Mesenchymal stem cell (in vitro differentiated cells and primary cell): ENCODE results near the gene TRIP13.
A peak's percentile ranks its signal among the peaks of the same experiment; 100 is the strongest.
"Not testable (repeated sequence)": the region's sequence is repeated elsewhere in the genome, so short reads cannot be mapped to it uniquely, and the experiment has no call there.

Experiments
- DNase-seq: peaks from one replicate; pipeline ENCODE4 v3.0.0-alpha.2; 2013
- H2AFZ ChIP-seq: one replicate; pipeline ENCODE4 v1.6.1; 2013; ENCODE audit warnings: low read depth, mild to moderate bottlenecking, control low read depth, inconsistent platforms, low read length, moderate library complexity
- H2AK5ac ChIP-seq: 2 replicates; pipeline ENCODE4 v1.6.1; 2013; ENCODE audit warnings: low read length, moderate library complexity, mild to moderate bottlenecking, inconsistent platforms; ENCODE audit not compliant: severe bottlenecking
- H2BK120ac ChIP-seq: one replicate; pipeline ENCODE4 v1.6.1; 2013; ENCODE audit warnings: low read depth, mild to moderate bottlenecking, inconsistent platforms, low read length, moderate library complexity
- H2BK12ac ChIP-seq, 2 experiments: one replicate each; pipeline ENCODE4 v1.6.1; 2013; ENCODE audit warnings: inconsistent platforms in 2 of 2, low read length in 2 of 2, mild to moderate bottlenecking in 2 of 2, moderate library complexity in 2 of 2, control low read depth in 1 of 2
- H2BK15ac ChIP-seq: one replicate; pipeline ENCODE4 v1.6.1; 2013; ENCODE audit warnings: mild to moderate bottlenecking, low read depth, inconsistent platforms; ENCODE audit not compliant: poor library complexity, severe bottlenecking
- H2BK5ac ChIP-seq: 2 replicates; pipeline ENCODE4 v1.6.1; 2013; ENCODE audit warnings: low read depth, mild to moderate bottlenecking, low read length, control low read depth, inconsistent platforms; ENCODE audit not compliant: poor library complexity, severe bottlenecking
- H3K14ac ChIP-seq, 2 experiments: one replicate each; pipeline ENCODE4 v1.6.1; 2013; ENCODE audit warnings: inconsistent platforms in 2 of 2, low read length in 2 of 2, control low read depth in 1 of 2, mild to moderate bottlenecking in 1 of 2, moderate library complexity in 1 of 2
- H3K18ac ChIP-seq, 2 experiments: one replicate each; pipeline ENCODE4 v1.6.1; 2013; ENCODE audit warnings: inconsistent platforms in 2 of 2, low read length in 2 of 2, control low read depth in 1 of 2, low read depth in 1 of 2, mild to moderate bottlenecking in 1 of 2
- H3K23ac ChIP-seq, 2 experiments: one replicate each; pipeline ENCODE4 v1.6.1; 2013; ENCODE audit warnings: inconsistent platforms in 2 of 2, low read length in 2 of 2, mild to moderate bottlenecking in 2 of 2, moderate library complexity in 2 of 2, control low read depth in 1 of 2
- H3K27ac ChIP-seq: 2 replicates; pipeline ENCODE4 v1.5.1; 2013; ENCODE audit warnings: mild to moderate bottlenecking, moderate library complexity, low read length, control low read depth, inconsistent platforms; ENCODE audit not compliant: poor library complexity, severe bottlenecking
- H3K27me3 ChIP-seq, 2 experiments: 2 replicates each; pipeline versions ENCODE4 v1.6.1 to v1.7.0; 2013; ENCODE audit warnings: low read length in 2 of 2, mild to moderate bottlenecking in 2 of 2, moderate library complexity in 2 of 2, control low read depth in 1 of 2, inconsistent platforms in 1 of 2; ENCODE audit not compliant: control insufficient read depth in 1 of 2, insufficient read depth in 1 of 2
- H3K36me3 ChIP-seq, 2 experiments: 2 replicates each; pipeline versions ENCODE4 v1.6.1 to v1.7.0; 2013; ENCODE audit warnings: low read length in 2 of 2, control low read depth in 1 of 2, inconsistent platforms in 1 of 2, low read depth in 1 of 2, mild to moderate bottlenecking in 1 of 2; ENCODE audit not compliant: insufficient read depth in 2 of 2, control insufficient read depth in 1 of 2
- H3K4ac ChIP-seq, 2 experiments: one replicate each; pipeline ENCODE4 v1.6.1; 2013; ENCODE audit warnings: inconsistent platforms in 2 of 2, low read length in 2 of 2, mild to moderate bottlenecking in 2 of 2, moderate library complexity in 2 of 2, control low read depth in 1 of 2, low read depth in 1 of 2
- H3K4me1 ChIP-seq: 2 replicates; pipeline ENCODE4 v1.6.1; 2013; ENCODE audit warnings: low read depth, low read length, control low read depth; ENCODE audit not compliant: control insufficient read depth, insufficient read depth
- H3K4me2 ChIP-seq: 2 replicates; pipeline ENCODE4 v1.6.1; 2013; ENCODE audit warnings: low read length, mild to moderate bottlenecking, inconsistent platforms; ENCODE audit not compliant: poor library complexity, severe bottlenecking
- H3K4me3 ChIP-seq, 2 experiments: 2 replicates each; pipeline versions ENCODE4 v1.5.1 to v1.7.0; 2013; ENCODE audit warnings: low read length in 2 of 2, mild to moderate bottlenecking in 2 of 2, control low read depth in 1 of 2, low read depth in 1 of 2; ENCODE audit not compliant: insufficient read depth in 1 of 2
- H3K79me1 ChIP-seq: replicated peaks from 2 replicates; pipeline ENCODE4 v1.6.1; 2013; ENCODE audit warnings: mild to moderate bottlenecking, control low read depth, low read length, inconsistent platforms; ENCODE audit not compliant: poor library complexity, severe bottlenecking
- H3K9ac ChIP-seq: 2 replicates; pipeline ENCODE4 v1.7.0; 2013; ENCODE audit warnings: mild to moderate bottlenecking, low read length, moderate library complexity
- H3K9me3 ChIP-seq: 2 replicates; pipeline ENCODE4 v1.7.0; 2013; ENCODE audit warnings: mild to moderate bottlenecking, low read length; ENCODE audit not compliant: control insufficient read depth
- H4K8ac ChIP-seq: one replicate; pipeline ENCODE4 v1.6.1; 2013; ENCODE audit warnings: inconsistent platforms, mild to moderate bottlenecking, low read length, moderate library complexity
- H4K91ac ChIP-seq: one replicate; pipeline ENCODE4 v1.6.1; 2013; ENCODE audit warnings: mild to moderate bottlenecking, low read length, inconsistent platforms
- WGBS: methylation state at CpG from one replicate; pipeline ENCODE4 v1.1.7; 2013; ENCODE audit warnings: mixed read lengths; 5-methylcytosine and 5-hydroxymethylcytosine counted together

TRIP13 gene

DNA sequence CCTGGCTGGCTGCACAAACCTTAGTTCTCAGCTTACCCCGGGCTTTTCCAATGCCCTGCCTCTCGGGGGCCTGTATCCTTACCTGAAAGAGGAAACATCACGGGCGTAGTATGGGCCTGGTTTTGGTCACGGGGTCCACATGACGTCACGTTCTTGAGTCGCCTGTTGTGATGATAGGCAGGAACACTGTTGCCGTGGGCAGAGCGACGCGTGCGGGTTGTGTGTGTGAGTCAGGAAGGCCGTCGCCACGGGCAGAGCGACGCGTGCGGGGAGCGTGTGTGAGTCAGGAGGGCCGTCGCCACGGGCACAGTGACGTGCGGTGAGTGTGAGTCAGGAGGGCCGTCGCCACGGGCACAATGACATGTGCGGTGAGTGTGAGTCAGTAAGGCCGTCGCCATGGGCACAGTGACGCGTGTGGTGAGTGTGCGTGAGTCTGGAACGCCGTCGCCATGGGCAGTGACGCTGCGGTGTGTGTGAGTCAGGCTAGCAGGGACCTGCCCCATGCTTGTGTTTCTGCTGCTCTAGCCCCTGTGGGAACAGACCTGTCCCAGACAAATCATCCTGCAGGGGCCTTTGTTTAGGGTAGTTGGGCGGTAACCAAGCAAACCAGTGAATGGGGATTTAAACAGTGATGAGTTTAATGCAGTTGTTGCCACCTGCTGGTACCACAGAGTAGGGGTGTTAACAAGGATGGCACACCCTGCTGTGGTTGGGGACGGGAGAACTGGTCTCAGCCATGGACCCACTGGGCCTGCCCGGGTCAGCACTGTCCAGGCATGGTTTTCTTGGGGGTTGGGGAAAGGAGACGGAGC lies 19.8 kb downstream of the TRIP13 start:
- Histone ChIP-seq H2BK5ac (no peak overlapping the region), H3K18ac (peak overlapping the region in 1 of 2 experiments; percentile 54), H3K4ac (no peak overlapping the region), H2BK12ac (peak overlapping the region in 1 of 2 experiments; percentile 65), H3K4me2 (peak overlapping the region; percentile 48), H3K23ac (no peak overlapping the region), H3K27me3 (no peaks in the 10 kb centered on the region), H4K8ac (peak overlapping the region; percentile 2), H2BK15ac (no peak overlapping the region), H2BK120ac (no peak overlapping the region), H3K79me1 (peaks cover 3% of the 10 kb centered on the region), H3K36me3 (peaks cover 33 to 42% of the 10 kb centered on the region in 2 experiments), H2AK5ac (no peak overlapping the region), H4K91ac (no peak overlapping the region), H3K9ac (no peak overlapping the region), H3K9me3 (no peaks in the 10 kb centered on the region), H3K14ac (peak overlapping the region in 1 of 2 experiments; percentile 82), H3K4me3 (peak overlapping the region in 1 of 2 experiments; percentile 43), H2AFZ (peak overlapping the region; percentile 6), H3K4me1 (peaks cover 13% of the 10 kb centered on the region), H3K27ac (no peak overlapping the region)
- 73% methylated on average over 44 of the region's 44 CpGs for WGBS
- peak; percentile 97 for DNase-seq

DNA sequence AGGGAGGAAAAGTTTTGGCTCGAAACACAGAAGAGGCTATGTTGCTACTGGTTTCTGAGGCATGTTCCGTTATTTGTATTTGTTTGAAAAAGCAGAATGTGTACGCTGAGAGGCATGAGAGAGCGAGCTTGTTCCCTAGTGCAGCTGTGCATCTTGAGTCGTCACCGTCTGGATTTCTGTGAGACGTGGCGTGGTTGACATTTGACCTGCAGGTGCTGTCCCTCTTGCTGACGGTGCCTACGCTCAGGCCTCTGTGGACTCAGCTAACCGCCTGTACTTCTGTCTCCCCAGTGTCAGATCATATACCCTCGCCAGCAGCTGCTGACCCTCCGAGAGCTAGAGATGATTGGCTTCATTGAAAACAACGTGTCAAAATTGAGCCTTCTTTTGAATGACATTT lies 21.5 kb downstream of the TRIP13 start:
- Histone ChIP-seq H3K9me3 (no peaks in the 10 kb centered on the region), H2BK5ac (no peak overlapping the region), H2AK5ac (no peak overlapping the region), H4K91ac (no peak overlapping the region), H2BK12ac (no peak overlapping the region), H3K18ac (no peak overlapping the region), H3K4me2 (no peak overlapping the region), H3K4me3 (no peak overlapping the region), H3K27ac (no peak overlapping the region), H3K27me3 (no peaks in the 10 kb centered on the region), H3K79me1 (peaks cover 3% of the 10 kb centered on the region), H2AFZ (no peak overlapping the region), H4K8ac (no peak overlapping the region), H3K4me1 (peaks cover 15% of the 10 kb centered on the region), H3K23ac (no peak overlapping the region), H2BK15ac (no peak overlapping the region), H3K4ac (no peak overlapping the region), H3K14ac (no peak overlapping the region), H3K9ac (no peak overlapping the region), H2BK120ac (no peak overlapping the region), H3K36me3 (peaks cover 25 to 31% of the 10 kb centered on the region in 2 experiments)
- no peak for DNase-seq
- WGBS, result 92% methylated on average over 14 of the region's 14 CpGs

DNA sequence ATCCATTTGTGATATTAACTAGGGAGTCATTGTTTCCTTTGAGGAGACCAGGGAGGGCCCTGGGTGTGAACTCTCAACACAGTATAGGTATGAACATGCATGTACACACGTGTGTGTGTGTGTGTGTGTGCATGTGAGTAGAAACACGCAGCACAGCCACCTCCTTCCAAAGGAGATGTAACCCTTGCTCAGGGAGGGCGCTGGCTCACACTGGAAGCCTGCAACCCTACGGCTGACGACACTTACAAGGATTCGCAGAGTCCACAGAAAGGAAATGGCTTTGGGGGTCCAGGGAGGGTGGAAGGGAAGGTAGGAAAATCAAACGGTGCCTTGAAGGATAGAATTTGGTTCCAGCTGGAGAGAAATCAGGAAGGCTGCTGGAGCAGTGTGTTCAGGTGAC lies 21.9 kb downstream of the TRIP13 start:
- no peak overlapping the region for H2AFZ ChIP-seq
- no peak overlapping the region for H2AK5ac ChIP-seq
- H3K4me2 ChIP-seq, result no peak overlapping the region
- no peak overlapping the region for H3K4me3 ChIP-seq
- H2BK15ac ChIP-seq, result no peak overlapping the region
- H3K9me3 ChIP-seq, result no peaks in the 10 kb centered on the region
- no peaks in the 10 kb centered on the region for H3K27me3 ChIP-seq
- no peak overlapping the region for H2BK5ac ChIP-seq
- no peak overlapping the region for H3K27ac ChIP-seq
- H2BK12ac ChIP-seq, result no peak overlapping the region
- peaks cover 23 to 28% of the 10 kb centered on the region in 2 experiments for H3K36me3 ChIP-seq
- no peak for DNase-seq
- no peak overlapping the region for H3K18ac ChIP-seq
- no peak overlapping the region for H3K4ac ChIP-seq
- H3K9ac ChIP-seq, result no peak overlapping the region
- no peak overlapping the region for H3K23ac ChIP-seq
- H2BK120ac ChIP-seq, result no peak overlapping the region
- H3K4me1 ChIP-seq, result peaks cover 16% of the 10 kb centered on the region
- H4K8ac ChIP-seq, result no peak overlapping the region
- no peak overlapping the region for H4K91ac ChIP-seq
- 93% methylated on average over 7 of the region's 7 CpGs for WGBS
- peaks cover 3% of the 10 kb centered on the region for H3K79me1 ChIP-seq
- H3K14ac ChIP-seq, result no peak overlapping the region

GRCh38 chr5:915346-915745 lies 22.7 kb downstream of the TRIP13 start:
- not testable (repeated sequence) for DNase-seq, H3K4me2 ChIP-seq, H4K8ac ChIP-seq, H3K27ac ChIP-seq, H4K91ac ChIP-seq, H3K23ac ChIP-seq, H2BK12ac ChIP-seq, H3K4ac ChIP-seq, H3K4me3 ChIP-seq, H3K27me3 ChIP-seq, H3K14ac ChIP-seq, H2AK5ac ChIP-seq, H3K18ac ChIP-seq, H3K9me3 ChIP-seq, H2BK5ac ChIP-seq, H3K9ac ChIP-seq, H3K79me1 ChIP-seq, H2BK15ac ChIP-seq, H2BK120ac ChIP-seq, H2AFZ ChIP-seq
- Histone ChIP-seq H3K4me1 (peaks cover 16% of the 10 kb centered on the region), H3K36me3 (peaks cover 23 to 25% of the 10 kb centered on the region in 2 experiments)
- WGBS, result 96% methylated on average over 12 of the region's 12 CpGs
